Panc1 (cell line): ENCODE results near the gene FBXL17. TPM values are rescaled to one million over a fixed set of nuclear protein-coding genes. Genes with fewer than 3 reads are reported as not detected.

Source experiments
- ATAC-seq: fragments of 200-7000 bp; cut with Tn5 transposase; 2 replicates; pipeline ENCODE4 v1.9.1; 2020; ENCODE audit warnings: mild to moderate bottlenecking, moderate library complexity
- BruUV-seq: library from RNA; stranded (reverse); fragments of 400-500 nt; replicated peaks from 2 replicates; lab custom pipeline; 2021; lab: Mats Ljungman, UMichigan
- CTCF ChIA-PET: fragments of 300-600 bp; sonication (Branson Sonifier 250); formaldehyde crosslinking; loops from one replicate; lab custom pipeline; 2022; ENCODE audit warnings: antibody characterized with exemption; lab: Charles Lee
- POLR2A ChIA-PET: fragments of 300-600 bp; sonication (Branson Sonifier 250); formaldehyde crosslinking; loops from one replicate; lab custom pipeline; 2022; ENCODE audit warnings: antibody characterized with exemption; lab: Charles Lee
- DNase-seq: peaks from one replicate; pipeline ENCODE4 v3.0.0-alpha.2; 2010; ENCODE audit warnings: low read depth, low spot score
- H3K27ac ChIP-seq: 2 replicates; pipeline ENCODE4 v1.5.1; 2011; ENCODE audit warnings: mild to moderate bottlenecking, low read length, inconsistent platforms
- H3K27me3 ChIP-seq: fragments of 200-500 bp; sonication (Bioruptor generic); 2 replicates; pipeline ENCODE4 v1.6.0; 2014; ENCODE audit warnings: low read length, inconsistent platforms; ENCODE audit not compliant: control insufficient read depth, insufficient read depth
- H3K36me3 ChIP-seq: fragments of 200-500 bp; sonication (Bioruptor generic); 2 replicates; pipeline ENCODE4 v1.5.1; 2014; ENCODE audit warnings: inconsistent platforms, mild to moderate bottlenecking, low read length, moderate library complexity; ENCODE audit not compliant: control insufficient read depth, insufficient read depth
- H3K4me1 ChIP-seq: 2 replicates; pipeline ENCODE4 v1.5.1; 2011; ENCODE audit warnings: inconsistent platforms, mild to moderate bottlenecking, low read length, moderate library complexity; ENCODE audit not compliant: control insufficient read depth, insufficient read depth
- H3K4me3 ChIP-seq, 2 experiments: 2 replicates each; pipeline ENCODE4 v1.5.1; 2011 to 2012; ENCODE audit warnings: low read depth in 2 of 2, low read length in 2 of 2, mild to moderate bottlenecking in 2 of 2, inconsistent platforms in 1 of 2, moderate library complexity in 1 of 2
- H3K9me3 ChIP-seq: fragments of 200-500 bp; sonication (Bioruptor generic); 2 replicates; pipeline ENCODE4 v1.5.1; 2014; ENCODE audit warnings: low read depth, mild to moderate bottlenecking, inconsistent platforms, low read length, moderate library complexity; ENCODE audit not compliant: control insufficient read depth, insufficient read depth
- POLR2AphosphoS5 ChIP-seq: IDR thresholded peaks from 2 replicates; pipeline ENCODE4 v1.6.1; 2012; ENCODE audit warnings: mild to moderate bottlenecking, low read depth, low read length, moderate library complexity
- REST ChIP-seq, 2 experiments: IDR thresholded peaks; 2 replicates each; pipeline ENCODE4 v1.6.1; 2011 to 2012; ENCODE audit warnings: low read depth in 2 of 2, control low read depth in 1 of 2, low read length in 1 of 2, mild to moderate bottlenecking in 1 of 2, moderate library complexity in 1 of 2; ENCODE audit not compliant: insufficient read depth in 1 of 2
- SIN3A ChIP-seq: IDR thresholded peaks from 2 replicates; pipeline ENCODE4 v1.6.1; 2012; ENCODE audit warnings: low read depth, mild to moderate bottlenecking, low read length, moderate library complexity, borderline replicate concordance; ENCODE audit not compliant: insufficient read depth
- TCF7L2 ChIP-seq: IDR thresholded peaks from 2 replicates; pipeline ENCODE4 v1.6.1; 2011; ENCODE audit warnings: mild to moderate bottlenecking, low read depth, low read length, inconsistent platforms
- in situ Hi-C: cut with HindIII; loops from 2 replicates; pipeline ENCODE4 v1.10.0; 2016; ENCODE audit warnings: low sequenced_read_pairs, low pct_unique_long_range_greater_than_20kb
- intact Hi-C: fragments of 100-400 bp; cut with micrococcal nuclease; formaldehyde crosslinking; loops from one replicate; pipeline ENCODE4 v1.10.0; 2022; ENCODE audit not compliant: unreplicated experiment
- total RNA-seq: library from RNA; stranded (reverse); gene quantifications from one replicate; pipeline ENCODE4 v1.2.1, GENCODE V29; 2021; ENCODE audit not compliant: unreplicated experiment
- TF ChIP-seq, protein P1 (sequence below): fragments of 450-650 bp; IDR thresholded peaks from 2 replicates; pipeline ENCODE4 v1.5.1; 2017; ENCODE audit warnings: mild to moderate bottlenecking

Gene FBXL17
- total RNA-seq, 1 experiment from 2014 or later, result 17.4 TPM

- no peaks in the 10 kb centered on the region for H3K27me3 ChIP-seq
- H3K36me3 ChIP-seq, result no peaks in the 10 kb centered on the region
- intact Hi-C loops (no loop called here), in situ Hi-C loops (no loop called here)
- ChIA-PET POLR2A (no interaction called here), CTCF (no interaction called here)
- DNase-seq (no peak), ATAC-seq (no peak)
- no peak for TF ChIP-seq POLR2AphosphoS5
- H3K4me1 ChIP-seq, result no peaks in the 10 kb centered on the region
- no peaks in the 10 kb centered on the region for H3K9me3 ChIP-seq
- no peak overlapping the region for H3K4me3 ChIP-seq
- H3K27ac ChIP-seq, result no peak overlapping the region
- no TSS peak for BruUV-seq
These were observed 400.8 kb downstream of the FBXL17 start for GRCh38 chr5:107980923-107981692.

DNA sequence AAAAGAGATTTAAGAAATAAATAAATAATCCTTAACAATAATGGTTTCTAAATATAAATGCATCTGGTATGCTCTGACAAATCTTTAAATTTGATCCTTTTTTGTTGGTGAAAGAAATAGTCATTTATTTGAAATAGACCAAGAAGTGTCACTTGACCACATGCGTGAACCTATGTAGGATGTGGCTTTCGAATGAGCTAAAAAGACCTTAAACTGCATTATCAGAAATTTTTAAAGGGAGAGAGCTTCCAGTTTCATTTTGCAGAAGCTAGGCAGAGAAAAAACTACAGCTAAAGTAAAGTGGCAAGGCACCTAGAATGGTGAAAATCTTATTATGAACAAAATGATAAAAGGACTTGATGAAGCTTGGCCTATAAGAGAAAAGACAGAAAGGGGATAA, 402.0 kb downstream of the FBXL17 start:
- in situ Hi-C loops, result no loop called here
- Histone ChIP-seq H3K9me3 (no peaks in the 10 kb centered on the region), H3K36me3 (no peaks in the 10 kb centered on the region), H3K27ac (no peak overlapping the region), H3K4me1 (no peaks in the 10 kb centered on the region), H3K4me3 (no peak overlapping the region), H3K27me3 (no peaks in the 10 kb centered on the region)
- intact Hi-C loops, result no loop called here
- ChIA-PET CTCF (no interaction called here), POLR2A (no interaction called here)
- TF ChIP-seq SIN3A, result no peak
- TF ChIP-seq REST (IDR thresholded peaks at IDR 0.05; ENCODE audit: insufficient read depth in 1 of 2, low read depth in 2 of 2, low read length in 1 of 2), result no peak
- TF ChIP-seq, protein P1, sequence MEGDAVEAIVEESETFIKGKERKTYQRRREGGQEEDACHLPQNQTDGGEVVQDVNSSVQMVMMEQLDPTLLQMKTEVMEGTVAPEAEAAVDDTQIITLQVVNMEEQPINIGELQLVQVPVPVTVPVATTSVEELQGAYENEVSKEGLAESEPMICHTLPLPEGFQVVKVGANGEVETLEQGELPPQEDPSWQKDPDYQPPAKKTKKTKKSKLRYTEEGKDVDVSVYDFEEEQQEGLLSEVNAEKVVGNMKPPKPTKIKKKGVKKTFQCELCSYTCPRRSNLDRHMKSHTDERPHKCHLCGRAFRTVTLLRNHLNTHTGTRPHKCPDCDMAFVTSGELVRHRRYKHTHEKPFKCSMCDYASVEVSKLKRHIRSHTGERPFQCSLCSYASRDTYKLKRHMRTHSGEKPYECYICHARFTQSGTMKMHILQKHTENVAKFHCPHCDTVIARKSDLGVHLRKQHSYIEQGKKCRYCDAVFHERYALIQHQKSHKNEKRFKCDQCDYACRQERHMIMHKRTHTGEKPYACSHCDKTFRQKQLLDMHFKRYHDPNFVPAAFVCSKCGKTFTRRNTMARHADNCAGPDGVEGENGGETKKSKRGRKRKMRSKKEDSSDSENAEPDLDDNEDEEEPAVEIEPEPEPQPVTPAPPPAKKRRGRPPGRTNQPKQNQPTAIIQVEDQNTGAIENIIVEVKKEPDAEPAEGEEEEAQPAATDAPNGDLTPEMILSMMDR, result no peak
- no peak for TF ChIP-seq TCF7L2
- TF ChIP-seq POLR2AphosphoS5, result no peak
- ATAC-seq, result no peak
- no peak for DNase-seq
- BruUV-seq, result no TSS peak

DNA sequence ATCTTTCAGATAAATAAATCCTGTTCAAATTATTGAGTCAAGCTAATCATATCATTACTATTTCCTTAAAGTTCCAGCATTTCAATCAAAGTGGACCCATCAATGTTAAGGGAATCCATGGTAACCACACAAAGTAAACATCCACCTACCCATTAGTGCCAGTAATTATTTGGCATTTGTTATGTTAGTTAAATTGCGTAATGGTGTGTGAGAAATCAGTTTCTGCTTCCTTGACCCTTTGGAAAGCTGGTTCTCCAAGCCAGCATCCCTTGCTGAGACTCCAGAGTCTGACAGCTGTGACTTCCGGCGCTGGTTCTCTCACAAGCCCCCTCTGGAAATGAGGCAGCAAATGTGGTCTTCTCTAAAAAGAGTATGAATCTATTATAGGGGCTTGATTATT, 402.6 kb downstream of the FBXL17 start:
- POLR2A ChIA-PET, result no interaction called here
- H3K9me3 ChIP-seq, result no peaks in the 10 kb centered on the region
- H3K4me1 ChIP-seq, result no peaks in the 10 kb centered on the region
- H3K27ac ChIP-seq, result no peak overlapping the region
- TF ChIP-seq POLR2AphosphoS5 (no peak), TCF7L2 (no peak), REST (IDR thresholded peaks at IDR 0.05; ENCODE audit: insufficient read depth in 1 of 2, low read depth in 2 of 2, low read length in 1 of 2) (no peak), SIN3A (no peak)
- TF ChIP-seq, protein P1, result no peak
- no peaks in the 10 kb centered on the region for H3K36me3 ChIP-seq
- CTCF ChIA-PET, result no interaction called here
- ATAC-seq (no peak), DNase-seq (no peak)
- intact Hi-C loops, result no loop called here
- no TSS peak for BruUV-seq
- in situ Hi-C loops, result no loop called here
- H3K27me3 ChIP-seq, result no peaks in the 10 kb centered on the region
- no peak overlapping the region for H3K4me3 ChIP-seq
